Measurements from ENCODE around the gene ARHGAP27. TPM values are rescaled to one million over a fixed set of nuclear protein-coding genes. Genes with fewer than 3 reads are reported as not detected.

Gene ARHGAP27
- total and polyA plus RNA-seq, 2 of the 4 experiments (the other 2 are of a cell fraction): under 0.01 to 0.89 TPM

DNA sequence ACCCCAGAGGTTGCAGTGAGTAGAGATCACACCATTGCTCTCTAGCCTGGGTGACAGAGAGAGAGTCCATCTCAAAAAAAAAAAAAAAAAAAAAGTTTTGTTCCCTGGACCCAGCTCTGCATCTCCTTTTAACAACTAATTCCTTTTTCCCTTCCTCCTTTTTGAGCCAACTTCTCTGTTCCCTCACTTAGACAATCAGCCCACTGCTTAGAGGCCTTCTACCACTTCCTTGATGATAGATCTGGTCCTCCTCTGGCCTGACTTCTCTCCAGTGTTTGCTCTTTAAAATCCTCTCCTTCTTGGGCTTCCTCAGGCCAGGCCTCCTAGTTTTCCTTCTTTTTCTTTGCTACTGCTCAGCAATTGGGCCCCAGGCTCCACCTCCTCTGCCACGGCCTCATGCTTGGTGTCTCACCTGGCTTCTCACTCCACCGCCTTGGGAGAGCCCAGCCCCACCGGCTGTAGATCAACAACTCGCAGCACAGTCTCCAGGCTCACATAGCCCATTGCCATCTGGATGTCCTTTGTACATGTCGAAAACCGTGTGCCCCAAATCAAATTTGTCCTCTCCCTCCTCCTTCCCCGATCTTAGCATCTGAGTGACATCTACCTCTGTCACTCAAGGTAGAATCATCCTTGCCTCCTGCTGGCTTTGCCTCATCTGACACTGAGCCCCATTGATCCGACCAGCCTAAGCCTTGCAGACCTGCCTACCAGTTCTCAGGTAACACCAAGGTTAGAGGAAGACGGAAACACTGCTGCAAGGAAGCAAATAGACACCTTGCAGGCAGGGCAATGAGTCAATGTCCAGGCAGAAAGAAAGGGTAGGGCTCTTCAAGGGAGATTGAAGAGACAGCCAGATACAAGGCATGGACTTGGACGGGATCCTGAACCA, 17.4 kb downstream of the ARHGAP27 start:
- Histone ChIP-seq H2AFZ (replicated peaks; ENCODE audit: low read length, poor library complexity) (peak overlapping the region; percentile 33), H4K20me1 (ENCODE audit: insufficient read depth, low read length) (no peaks in the 10 kb centered on the region), H3K4me3 (ENCODE audit: insufficient read depth, low read depth, low read length) (no peak overlapping the region), H3K9me3 (ENCODE audit: control insufficient read depth, insufficient read depth, low read length) (no peaks in the 10 kb centered on the region), H2AK5ac (ENCODE audit: low read depth, low read length) (no peak overlapping the region), H3K4me1 (ENCODE audit: control insufficient read depth, insufficient read depth, low read length) (no peaks in the 10 kb centered on the region), H2BK5ac (ENCODE audit: low read depth, low read length, poor library complexity, severe bottlenecking) (no peak overlapping the region), H3K18ac (ENCODE audit: low read depth, low read length) (no peak overlapping the region), H3K23ac (ENCODE audit: low read depth, low read length) (no peak overlapping the region), H2BK120ac (ENCODE audit: low read depth, low read length) (no peak overlapping the region), H2BK20ac (ENCODE audit: low read depth, low read length) (no peak overlapping the region), H4K5ac (ENCODE audit: low read depth, low read length) (no peak overlapping the region), H3K27ac (ENCODE audit: insufficient read depth, low read length) (no peak overlapping the region), H4K8ac (ENCODE audit: low read depth in 2 of 2, low read length in 2 of 2) (no peak overlapping the region), H3K79me1 (ENCODE audit: low read depth in 1 of 2, low read length in 2 of 2) (no peaks in the 10 kb centered on the region), H2AK9ac (replicated peaks; ENCODE audit: low read depth, low read length, poor library complexity) (no peak overlapping the region), H3K56ac (ENCODE audit: extremely low read depth, insufficient read depth, low read length) (no peak overlapping the region), H3K36me3 (ENCODE audit: control insufficient read depth, insufficient read depth, low read length) (no peaks in the 10 kb centered on the region), H3K9ac (ENCODE audit: low read depth, low read length) (no peak overlapping the region), H3K9me1 (ENCODE audit: insufficient read depth, low read length) (no peaks in the 10 kb centered on the region), H2BK15ac (ENCODE audit: low read depth, low read length) (no peak overlapping the region), H3K4ac (ENCODE audit: low read depth, low read length) (no peak overlapping the region), H3K4me2 (ENCODE audit: low read depth, low read length) (no peak overlapping the region), H3K14ac (replicated peaks; ENCODE audit: low read depth, low read length) (no peak overlapping the region), H4K91ac (ENCODE audit: insufficient read depth, low read depth, low read length) (no peak overlapping the region), H3K27me3 (ENCODE audit: control insufficient read depth, insufficient read depth, low read length) (peaks cover 4% of the 10 kb centered on the region)
- WGBS, 2 experiments (ENCODE audit: extremely low coverage in 2 of 2, insufficient read length in 1 of 2): 80% methylated on average over 6 of the region's 10 CpGs; no CpG with 5 or more reads in 1 of the 2 experiments
- no TSS peak for BruUV-seq (replicated peaks)
- TF ChIP-seq, protein P1, sequence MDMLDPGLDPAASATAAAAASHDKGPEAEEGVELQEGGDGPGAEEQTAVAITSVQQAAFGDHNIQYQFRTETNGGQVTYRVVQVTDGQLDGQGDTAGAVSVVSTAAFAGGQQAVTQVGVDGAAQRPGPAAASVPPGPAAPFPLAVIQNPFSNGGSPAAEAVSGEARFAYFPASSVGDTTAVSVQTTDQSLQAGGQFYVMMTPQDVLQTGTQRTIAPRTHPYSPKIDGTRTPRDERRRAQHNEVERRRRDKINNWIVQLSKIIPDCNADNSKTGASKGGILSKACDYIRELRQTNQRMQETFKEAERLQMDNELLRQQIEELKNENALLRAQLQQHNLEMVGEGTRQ (IDR thresholded peaks at IDR 0.05; ENCODE audit: low read depth, low read length): no peak
- TF ChIP-seq RFX5 (IDR thresholded peaks at IDR 0.05; ENCODE audit: low read depth, low read length): no peak
- no peak for TF ChIP-seq MXI1 (IDR thresholded peaks at IDR 0.05; ENCODE audit: borderline replicate concordance, low read depth, low read length)
- intact Hi-C loops (cut with micrococcal nuclease) (no loop called here), dilution Hi-C loops (cut with HindIII; ENCODE audit: low sequenced_read_pairs, unreplicated experiment) (no loop called here), in situ Hi-C loops (cut with MboI; ENCODE audit: low sequenced_read_pairs) (loop anchor here (25.0 kb wide), 1 partner anchor 422 kb away; the partner anchor contains the start of gene SPPL2C)
- CTCF ChIA-PET: no interaction called here
- POLR2A ChIA-PET (ENCODE audit: unreplicated experiment): no interaction called here
- no peak for ATAC-seq (ENCODE audit: low read depth)
- no peak for DNase-seq

All from IMR-90 (cell line).